GM18951 (cell line): ENCODE data around the gene ATRAID.

Experiments
- POLR2A ChIP-seq: IDR thresholded peaks from 4 replicates; pipeline ENCODE4 v1.6.1; 2011; ENCODE audit warnings: mild to moderate bottlenecking; ENCODE audit not compliant: insufficient read length, insufficient read depth; ENCODE audit errors: extremely low read depth
- in situ Hi-C: fragments of 300-500 bp; cut with MboI; formaldehyde crosslinking; loops from one replicate; pipeline ENCODE4 v1.12.0; 2022; ENCODE audit warnings: low sequenced_read_pairs, mixed read lengths, inconsistent platforms; ENCODE audit not compliant: unreplicated experiment

The ATRAID gene

GRCh38 chr2:27256855-27257454 lies 45.1 kb downstream of the ATRAID start:
- in situ Hi-C loops, result no loop called here
- TF ChIP-seq POLR2A, result no peak

GRCh38 chr2:27258051-27258450 lies 46.2 kb downstream of the ATRAID start:
- in situ Hi-C loops, result no loop called here
- TF ChIP-seq POLR2A, result no peak

- TF ChIP-seq POLR2A, result no peak
- in situ Hi-C loops, result no loop called here
Observed at GRCh38 chr2:27261241-27261925, 49.5 kb downstream of the ATRAID start.

- in situ Hi-C loops, result no loop called here
- TF ChIP-seq POLR2A, result no peak
Observed at GRCh38 chr2:27261926-27262298, 50.1 kb downstream of the ATRAID start.

GRCh38 chr2:27262379-27263286 lies 50.8 kb downstream of the ATRAID start, which contains the start of gene SLC30A3:
SLC30A3 (minus strand) TSS chr2:27263047; CDS start chr2:27262906, 141 bp downstream.
- no peak for TF ChIP-seq POLR2A

GRCh38 chr2:27263287-27264252 lies 51.7 kb downstream of the ATRAID start:
- TF ChIP-seq POLR2A, result no peak
- in situ Hi-C loops, result no loop called here

More at GRCh38 chr2:27262379-27263286, 50.8 kb downstream of the ATRAID start, which contains the start of gene SLC30A3:
- in situ Hi-C loops, result no loop called here

GRCh38 chr2:27264253-27264752 lies 52.5 kb downstream of the ATRAID start:
- in situ Hi-C loops, result no loop called here
- no peak for TF ChIP-seq POLR2A

- TF ChIP-seq POLR2A, result no peak
- in situ Hi-C loops, result no loop called here
Observed at GRCh38 chr2:27264753-27265535, 53.1 kb downstream of the ATRAID start.

- in situ Hi-C loops, result no loop called here
- TF ChIP-seq POLR2A, result no peak
Observed at GRCh38 chr2:27265536-27265870, 53.7 kb downstream of the ATRAID start.
